Glutamatergic neuron (in vitro differentiated cells): ENCODE data around the gene SEMA4D. TPM values are rescaled to one million over a fixed set of nuclear protein-coding genes. Genes with fewer than 3 reads are reported as not detected.

Experiments used
- DNase-seq: peaks from one replicate; pipeline ENCODE4 v3.0.0; 2022
- H3K27ac Mint-ChIP-seq: one replicate; pipeline ENCODE4 v1.8.0; 2020; ENCODE audit warnings: mild to moderate bottlenecking, mixed read lengths, inconsistent platforms; ENCODE audit not compliant: unreplicated experiment
- H3K27me3 Mint-ChIP-seq: one replicate; pipeline ENCODE4 v1.8.0; 2020; ENCODE audit warnings: mild to moderate bottlenecking, moderate library complexity, mixed read lengths, inconsistent platforms; ENCODE audit not compliant: unreplicated experiment
- H3K36me3 Mint-ChIP-seq: one replicate; pipeline ENCODE4 v1.8.0; 2020; ENCODE audit warnings: mild to moderate bottlenecking, mixed read lengths, inconsistent platforms; ENCODE audit not compliant: unreplicated experiment
- H3K4me1 Mint-ChIP-seq: one replicate; pipeline ENCODE4 v1.8.0; 2020; ENCODE audit warnings: mild to moderate bottlenecking, low read depth, mixed read lengths, inconsistent platforms; ENCODE audit not compliant: unreplicated experiment
- H3K4me3 Mint-ChIP-seq: one replicate; pipeline ENCODE4 v1.8.0; 2020; ENCODE audit warnings: mild to moderate bottlenecking, mixed read lengths, inconsistent platforms; ENCODE audit not compliant: unreplicated experiment
- H3K9me3 Mint-ChIP-seq: one replicate; pipeline ENCODE4 v1.8.0; 2020; ENCODE audit warnings: mild to moderate bottlenecking, moderate library complexity, mixed read lengths, inconsistent platforms; ENCODE audit not compliant: unreplicated experiment
- CTCF ChIP-seq: fragments of 200-600 bp; sonication (generic); IDR thresholded peaks from one replicate; pipeline ENCODE4 v1.5.0; 2021; ENCODE audit not compliant: partially characterized antibody, unreplicated experiment
- total RNA-seq: library from RNA; stranded (reverse); fragmentation: NEBNext Ultra II Directional; extraction: Animal tissue kit (Norgen Biotek cat#: 25700); gene quantifications from one replicate; pipeline ENCODE4 v1.2.1, GENCODE V29; 2021; ENCODE audit not compliant: unreplicated experiment

The SEMA4D gene
- total RNA-seq, 1 donor from 2014 or later, result 192 TPM

GRCh38 chr9:89453452-89453851, 44.5 kb downstream of the SEMA4D start:
- peaks cover 8% of the 10 kb centered on the region for H3K36me3 Mint-ChIP-seq
- H3K9me3 Mint-ChIP-seq, result peaks cover 2% of the 10 kb centered on the region

GRCh38 chr9:89452561-89452960, 45.4 kb downstream of the SEMA4D start:
- Mint-ChIP-seq H3K4me1 (peaks cover 18% of the 10 kb centered on the region), H3K4me3 (no peak overlapping the region), H3K9me3 (peaks cover 2% of the 10 kb centered on the region), H3K27me3 (peaks cover 13% of the 10 kb centered on the region), H3K36me3 (peaks cover 8% of the 10 kb centered on the region), H3K27ac (no peak overlapping the region)
- no peak for DNase-seq
- TF ChIP-seq CTCF, result no peak

More at GRCh38 chr9:89453452-89453851, 44.5 kb downstream of the SEMA4D start:
- Mint-ChIP-seq H3K4me3 (no peak overlapping the region), H3K27me3 (peaks cover 11% of the 10 kb centered on the region), H3K27ac (no peak overlapping the region), H3K4me1 (peaks cover 20% of the 10 kb centered on the region)
- TF ChIP-seq CTCF, result no peak
- DNase-seq, result no peak

GRCh38 chr9:89450213-89450612, 47.7 kb downstream of the SEMA4D start:
- Mint-ChIP-seq H3K27ac (no peak overlapping the region), H3K4me3 (no peak overlapping the region), H3K4me1 (peaks cover 23% of the 10 kb centered on the region), H3K27me3 (peaks cover 11% of the 10 kb centered on the region), H3K9me3 (peaks cover 2% of the 10 kb centered on the region), H3K36me3 (peaks cover 12% of the 10 kb centered on the region)
- no peak for DNase-seq
- TF ChIP-seq CTCF, result no peak

GRCh38 chr9:89449261-89449671, 48.6 kb downstream of the SEMA4D start:
- Mint-ChIP-seq H3K9me3 (peaks cover 5% of the 10 kb centered on the region), H3K4me3 (peak overlapping the region; percentile 26), H3K27ac (no peak overlapping the region), H3K36me3 (peaks cover 12% of the 10 kb centered on the region), H3K4me1 (peaks cover 32% of the 10 kb centered on the region), H3K27me3 (peaks cover 15% of the 10 kb centered on the region)
- DNase-seq, result no peak
- TF ChIP-seq CTCF, result no peak

- H3K9me3 Mint-ChIP-seq, result peaks cover 5% of the 10 kb centered on the region
- TF ChIP-seq CTCF, result no peak
- H3K4me3 Mint-ChIP-seq, result peak overlapping the region; percentile 26
- no peak for DNase-seq
- H3K4me1 Mint-ChIP-seq, result peaks cover 36% of the 10 kb centered on the region
- peaks cover 17% of the 10 kb centered on the region for H3K27me3 Mint-ChIP-seq
- H3K36me3 Mint-ChIP-seq, result peaks cover 12% of the 10 kb centered on the region
- H3K27ac Mint-ChIP-seq, result no peak overlapping the region
Observed at GRCh38 chr9:89448821-89449220, 49.1 kb downstream of the SEMA4D start.
